ENCODE measurements around the gene ZC2HC1B.

- TF ChIP-seq TEAD4 (IDR thresholded peaks at IDR 0.05; ENCODE audit: low read length) (no peak), TEAD4 (CRISPR knock-in tag; IDR thresholded peaks at IDR 0.05; ENCODE audit: borderline replicate concordance) (no peak), CEBPZ (IDR thresholded peaks at IDR 0.05; ENCODE audit: borderline replicate concordance, low read depth, low read length) (no peak), ZNF639 (CRISPR knock-in tag; conservative IDR thresholded peaks at IDR 0.05 in 1 of 2, IDR thresholded peaks at IDR 0.05 in 1 of 2) (no peak), MYC (IDR thresholded peaks at IDR 0.05; ENCODE audit: low read depth, low read length) (no peak), MYC (CRISPR knock-in tag; IDR thresholded peaks at IDR 0.05; ENCODE audit: borderline replicate concordance, low read depth) (no peak), CTCF (IDR thresholded peaks at IDR 0.05 in 2 of 3, conservative IDR thresholded peaks at IDR 0.05 in 1 of 3; ENCODE audit: insufficient read depth in 2 of 3, low read depth in 1 of 3, low read length in 3 of 3) (no peak), BHLHE40 (IDR thresholded peaks at IDR 0.05; ENCODE audit: low read length) (no peak), REST (IDR thresholded peaks at IDR 0.05; ENCODE audit: borderline replicate concordance) (no peak), REST (CRISPR knock-in tag; IDR thresholded peaks at IDR 0.05; ENCODE audit: low read depth) (no peak), POLR2AphosphoS5 (IDR thresholded peaks at IDR 0.05; ENCODE audit: control insufficient read depth, insufficient read depth, low read depth, low read length) (no peak), MYNN (IDR thresholded peaks at IDR 0.05) (no peak), MYNN (CRISPR knock-in tag; IDR thresholded peaks at IDR 0.05) (no peak), ZNF778 (CRISPR knock-in tag; IDR thresholded peaks at IDR 0.05) (no peak), HDAC2 (IDR thresholded peaks at IDR 0.05) (no peak)
These were observed 101.4 kb downstream of the ZC2HC1B start for GRCh38 chr6:143965503-143966171.

Data from K562 (cell line).